ENCODE measurements around the gene B4GALNT4.

- TF ChIP-seq CTCF (conservative IDR thresholded peaks at IDR 0.05; ENCODE audit: low read depth, low read length) = no peak
- TF ChIP-seq POLR2A (IDR thresholded peaks at IDR 0.05; ENCODE audit: low read depth, low read length) = no peak
- no peak for TF ChIP-seq USF2 (IDR thresholded peaks at IDR 0.05; ENCODE audit: low read depth, low read length)
- no peak for TF ChIP-seq SMC3 (IDR thresholded peaks at IDR 0.05; ENCODE audit: low read depth, low read length)
- TF ChIP-seq MAFK (IDR thresholded peaks at IDR 0.05; ENCODE audit: low read depth, low read length) = no peak
- TF ChIP-seq BHLHE40 (IDR thresholded peaks at IDR 0.05; ENCODE audit: low read depth, low read length) = no peak
- no peak for TF ChIP-seq CEBPB (IDR thresholded peaks at IDR 0.05; ENCODE audit: low read depth, low read length)
- no peak for TF ChIP-seq FOS (IDR thresholded peaks at IDR 0.05; ENCODE audit: low read depth, low read length)
- TF ChIP-seq RAD21 (IDR thresholded peaks at IDR 0.05; ENCODE audit: low read length) = no peak
- no peak for TF ChIP-seq RCOR1 (IDR thresholded peaks at IDR 0.05; ENCODE audit: insufficient replicate concordance, low read length)
- TF ChIP-seq MAZ (IDR thresholded peaks at IDR 0.05; ENCODE audit: borderline replicate concordance, low read depth, low read length) = no peak
- TF ChIP-seq RFX5 (IDR thresholded peaks at IDR 0.05; ENCODE audit: low read depth, low read length) = no peak
- TF ChIP-seq MXI1 (IDR thresholded peaks at IDR 0.05; ENCODE audit: borderline replicate concordance, low read depth, low read length) = no peak
Observed at GRCh38 chr11:418343-419247, 49.3 kb downstream of the B4GALNT4 start.
